Cardiac muscle cell (in vitro differentiated cells and primary cell): ENCODE measurements around the gene TMEM156. TPM values are rescaled to one million over a fixed set of nuclear protein-coding genes. Genes with fewer than 3 reads are reported as not detected.

ENCODE experiments used
- DNase-seq, 2 donors: peaks; one replicate each; pipeline versions ENCODE4 v3.0.0 to v3.0.0-alpha.2; 2010 to 2017; ENCODE audit warnings: low read depth in 1 of 2, low spot score in 1 of 2
- H3K27ac ChIP-seq: fragments of 200-600 bp; sonication (generic); 2 replicates; pipeline ENCODE4 v1.5.1; 2016
- H3K27me3 ChIP-seq: fragments of 200-600 bp; sonication (generic); 2 replicates; pipeline ENCODE4 v1.6.0; 2016; ENCODE audit warnings: control low read depth
- H3K36me3 ChIP-seq: fragments of 200-600 bp; sonication (generic); 2 replicates; pipeline ENCODE4 v1.5.1; 2016; ENCODE audit warnings: control low read depth
- H3K4me1 ChIP-seq: fragments of 200-600 bp; sonication (generic); 2 replicates; pipeline ENCODE4 v1.8.1; 2017; ENCODE audit warnings: low read depth, mild to moderate bottlenecking, mixed run types
- H3K4me3 ChIP-seq: fragments of 200-600 bp; sonication (generic); 2 replicates; pipeline ENCODE4 v1.5.1; 2016; ENCODE audit warnings: mild to moderate bottlenecking
- H3K9me3 ChIP-seq: fragments of 200-600 bp; sonication (generic); 2 replicates; pipeline ENCODE4 v1.5.1; 2017; ENCODE audit warnings: low read depth, mild to moderate bottlenecking, control low read depth
- polyA plus RNA-seq: library from polyadenylated mRNA; unstranded; fragments of >200 nt; fragmentation: Nextera tagmentation; extraction: Ambion mirVana; gene quantifications from 2 replicates; pipeline ENCODE4 v1.2.1, GENCODE V29; 2016
- total RNA-seq: library from RNA; depleted of rRNA; stranded (reverse); fragments of >200 nt; gene quantifications from 2 replicates; pipeline ENCODE4 v1.2.3, GENCODE V29; 2016
- TF ChIP-seq, protein P1 (sequence below): IDR thresholded peaks from 2 replicates; pipeline ENCODE4 v1.5.1; 2012; ENCODE audit warnings: low read depth, mild to moderate bottlenecking, low read length

TMEM156 gene
- total and polyA plus RNA-seq, 2 experiments from 2014 or later: not detected

DNA sequence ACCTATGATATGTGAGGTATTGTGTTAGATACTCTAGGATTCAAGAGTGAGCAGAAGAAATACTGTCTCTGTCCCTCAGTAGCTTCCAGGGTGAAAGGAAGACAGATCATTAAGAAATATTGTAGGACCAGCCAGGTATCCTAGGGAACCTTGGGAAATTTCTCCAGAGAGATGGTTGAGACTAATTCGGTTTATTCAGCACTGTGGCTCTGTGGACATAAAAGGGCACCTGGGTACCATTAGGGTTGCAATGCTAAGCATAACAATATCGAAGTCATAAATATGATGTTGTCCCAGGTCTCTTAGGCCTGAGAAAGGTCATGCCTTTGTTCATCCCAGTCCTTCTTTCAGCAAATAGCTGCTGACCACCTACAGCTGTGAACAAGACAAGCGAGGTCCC, 103.6 kb downstream of the TMEM156 start:
- H3K4me1 ChIP-seq: peaks cover 3% of the 10 kb centered on the region
- H3K36me3 ChIP-seq: peaks cover 12% of the 10 kb centered on the region
- TF ChIP-seq, protein P1, sequence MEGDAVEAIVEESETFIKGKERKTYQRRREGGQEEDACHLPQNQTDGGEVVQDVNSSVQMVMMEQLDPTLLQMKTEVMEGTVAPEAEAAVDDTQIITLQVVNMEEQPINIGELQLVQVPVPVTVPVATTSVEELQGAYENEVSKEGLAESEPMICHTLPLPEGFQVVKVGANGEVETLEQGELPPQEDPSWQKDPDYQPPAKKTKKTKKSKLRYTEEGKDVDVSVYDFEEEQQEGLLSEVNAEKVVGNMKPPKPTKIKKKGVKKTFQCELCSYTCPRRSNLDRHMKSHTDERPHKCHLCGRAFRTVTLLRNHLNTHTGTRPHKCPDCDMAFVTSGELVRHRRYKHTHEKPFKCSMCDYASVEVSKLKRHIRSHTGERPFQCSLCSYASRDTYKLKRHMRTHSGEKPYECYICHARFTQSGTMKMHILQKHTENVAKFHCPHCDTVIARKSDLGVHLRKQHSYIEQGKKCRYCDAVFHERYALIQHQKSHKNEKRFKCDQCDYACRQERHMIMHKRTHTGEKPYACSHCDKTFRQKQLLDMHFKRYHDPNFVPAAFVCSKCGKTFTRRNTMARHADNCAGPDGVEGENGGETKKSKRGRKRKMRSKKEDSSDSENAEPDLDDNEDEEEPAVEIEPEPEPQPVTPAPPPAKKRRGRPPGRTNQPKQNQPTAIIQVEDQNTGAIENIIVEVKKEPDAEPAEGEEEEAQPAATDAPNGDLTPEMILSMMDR: no peak
- DNase-seq: no peak
- no peak overlapping the region for H3K27ac ChIP-seq
- no peaks in the 10 kb centered on the region for H3K27me3 ChIP-seq
- H3K9me3 ChIP-seq: no peaks in the 10 kb centered on the region
- H3K4me3 ChIP-seq: no peak overlapping the region

DNA sequence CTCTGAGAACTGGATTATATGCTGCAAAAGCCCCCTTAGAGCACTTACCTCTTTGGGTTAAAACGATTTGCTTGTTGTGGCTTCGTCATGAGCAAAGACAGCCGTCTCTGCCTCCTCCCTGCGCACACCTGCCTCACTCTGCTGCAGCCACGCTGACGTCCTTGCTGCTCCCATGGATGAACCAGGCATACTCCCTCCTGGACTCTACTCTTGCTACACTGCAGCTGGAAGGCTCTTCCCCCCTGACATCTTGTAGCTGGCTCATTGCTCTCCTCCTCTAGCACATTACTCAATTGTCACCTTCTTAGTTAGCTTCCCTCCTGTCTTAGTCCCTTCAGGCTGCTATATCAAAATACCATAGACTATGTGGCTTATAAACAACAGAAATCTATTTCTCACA, 105.3 kb downstream of the TMEM156 start:
- DNase-seq: no peak
- TF ChIP-seq, protein P1: no peak
- Histone ChIP-seq H3K36me3 (peaks cover 4% of the 10 kb centered on the region), H3K27ac (no peak overlapping the region), H3K9me3 (no peaks in the 10 kb centered on the region), H3K4me3 (no peak overlapping the region), H3K4me1 (peaks cover 3% of the 10 kb centered on the region), H3K27me3 (no peaks in the 10 kb centered on the region)

DNA sequence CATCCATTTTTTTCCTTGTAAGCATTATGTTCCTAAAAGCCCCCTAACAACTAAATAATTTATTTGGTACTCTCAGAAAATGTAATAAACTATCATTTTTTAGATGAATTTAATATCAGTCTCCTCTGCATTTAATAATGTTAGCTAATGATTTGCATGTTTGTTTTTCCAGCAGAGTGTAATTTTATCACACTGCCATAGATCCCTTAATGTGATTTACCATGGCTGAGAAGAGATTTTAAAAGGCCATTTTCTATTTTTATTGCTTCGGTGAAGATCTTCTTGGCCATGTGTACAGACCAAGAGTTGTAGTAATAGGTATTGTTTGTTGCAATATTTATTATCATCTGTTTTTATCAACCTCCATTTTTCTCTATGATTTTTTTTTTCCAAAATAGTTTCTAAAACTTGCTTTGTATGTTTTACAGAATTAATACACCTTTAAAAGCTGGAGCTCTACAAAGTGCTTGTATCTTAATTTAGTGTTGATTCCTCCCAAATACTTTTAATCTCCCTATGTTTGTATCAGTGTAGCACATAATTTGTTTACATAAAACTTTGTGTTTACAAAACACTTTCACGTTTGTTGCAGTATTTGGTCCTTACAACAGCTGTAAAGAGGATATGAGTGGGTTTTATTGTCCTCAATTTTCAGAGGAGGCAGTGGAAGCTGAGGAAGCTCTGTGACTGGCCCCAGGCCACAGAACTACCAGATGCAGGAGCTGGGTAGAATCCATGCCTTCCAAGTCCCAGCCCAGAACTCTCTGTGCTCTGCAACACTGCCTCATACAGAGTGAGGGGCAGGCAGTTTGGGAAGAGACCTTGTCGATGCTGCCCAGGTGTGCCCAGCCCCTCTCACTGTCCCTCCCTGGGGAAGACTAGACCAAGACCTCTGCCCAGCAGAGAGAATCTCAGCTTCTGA, 106.5 kb downstream of the TMEM156 start:
- TF ChIP-seq, protein P1: no peak
- no peak overlapping the region for H3K27ac ChIP-seq
- H3K4me3 ChIP-seq: no peak overlapping the region
- H3K9me3 ChIP-seq: no peaks in the 10 kb centered on the region
- H3K4me1 ChIP-seq: peaks cover 3% of the 10 kb centered on the region
- no peak for DNase-seq
- no peaks in the 10 kb centered on the region for H3K27me3 ChIP-seq
- H3K36me3 ChIP-seq: peaks cover 4% of the 10 kb centered on the region

DNA sequence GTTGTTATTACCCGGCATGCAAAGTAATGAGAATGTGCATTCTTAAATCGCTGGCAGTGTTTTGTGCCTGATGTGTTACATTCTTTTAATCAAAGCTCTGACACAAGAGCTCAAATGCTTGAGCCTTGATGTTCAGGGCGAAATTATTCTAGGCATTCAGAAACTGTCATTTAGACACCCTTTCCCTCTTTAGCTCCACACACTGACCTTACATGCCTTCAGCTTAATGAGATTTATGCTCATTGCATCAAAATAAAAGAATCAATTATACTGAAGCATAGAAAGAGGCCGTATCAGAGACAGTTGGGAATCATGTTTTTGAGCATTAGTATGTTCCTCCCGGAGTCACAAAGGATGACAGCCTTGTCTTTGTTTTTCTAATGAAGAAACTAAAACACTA, 107.9 kb downstream of the TMEM156 start:
- H3K36me3 ChIP-seq: peaks cover 4% of the 10 kb centered on the region
- H3K4me1 ChIP-seq: no peaks in the 10 kb centered on the region
- no peaks in the 10 kb centered on the region for H3K9me3 ChIP-seq
- H3K27me3 ChIP-seq: no peaks in the 10 kb centered on the region
- TF ChIP-seq, protein P1: no peak
- H3K4me3 ChIP-seq: no peak overlapping the region
- H3K27ac ChIP-seq: no peak overlapping the region
- no peak for DNase-seq

DNA sequence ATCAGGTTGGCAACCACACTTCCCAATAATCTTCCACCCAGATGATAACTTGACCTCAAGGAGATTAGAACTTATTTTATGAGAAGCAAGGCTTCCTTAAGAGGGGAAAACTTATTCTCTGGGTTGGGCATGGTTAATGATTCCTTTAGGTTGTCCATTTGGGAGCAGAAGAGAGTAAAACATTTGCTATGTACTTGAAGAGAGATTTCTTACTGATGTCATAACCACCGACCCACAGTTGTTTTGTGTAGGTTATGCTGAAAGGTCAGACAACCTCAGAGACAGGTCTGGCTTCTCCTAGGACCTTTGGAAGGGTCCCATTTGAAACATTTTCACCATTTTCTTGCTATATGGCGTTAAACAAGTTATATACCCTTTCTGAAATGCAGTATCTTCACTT, 108.5 kb downstream of the TMEM156 start:
- no peaks in the 10 kb centered on the region for H3K9me3 ChIP-seq
- H3K4me3 ChIP-seq: no peak overlapping the region
- no peaks in the 10 kb centered on the region for H3K27me3 ChIP-seq
- H3K4me1 ChIP-seq: no peaks in the 10 kb centered on the region
- H3K36me3 ChIP-seq: peaks cover 4% of the 10 kb centered on the region
- TF ChIP-seq, protein P1: no peak
- no peak overlapping the region for H3K27ac ChIP-seq
- no peak for DNase-seq
